ENCODE measurements around the gene NT5C1B. TPM values are rescaled to one million over a fixed set of nuclear protein-coding genes. Genes with fewer than 3 reads are reported as not detected.

The NT5C1B gene
- polyA plus RNA-seq, 2 of the 4 experiments (the other 2 are of a cell fraction) = not detected

DNA sequence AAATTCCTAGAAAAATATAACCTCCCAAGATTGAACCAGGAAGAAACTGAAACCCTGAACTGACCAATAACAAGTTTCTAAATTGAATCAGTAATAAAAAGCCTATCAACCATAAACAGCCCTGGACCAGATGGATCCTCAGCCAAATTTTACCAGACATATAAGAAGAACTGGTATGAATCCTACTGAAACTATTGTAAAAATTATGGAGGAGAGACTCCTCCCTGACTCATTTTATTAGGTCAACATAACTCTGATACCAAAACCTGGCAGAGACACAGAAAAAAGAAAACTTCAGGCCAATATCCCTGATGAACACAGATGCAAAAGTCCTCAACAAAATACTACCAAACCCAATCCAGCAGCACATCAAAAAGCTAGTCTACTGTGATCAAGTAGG, 11.3 kb downstream of the NT5C1B start (continued):
- no peak for TF ChIP-seq RAD21 (conservative IDR thresholded peaks at IDR 0.05 in 1 of 2, IDR thresholded peaks at IDR 0.05 in 1 of 2)
- no peak for TF ChIP-seq EHMT2 (IDR thresholded peaks at IDR 0.05; ENCODE audit: low read depth)

DNA sequence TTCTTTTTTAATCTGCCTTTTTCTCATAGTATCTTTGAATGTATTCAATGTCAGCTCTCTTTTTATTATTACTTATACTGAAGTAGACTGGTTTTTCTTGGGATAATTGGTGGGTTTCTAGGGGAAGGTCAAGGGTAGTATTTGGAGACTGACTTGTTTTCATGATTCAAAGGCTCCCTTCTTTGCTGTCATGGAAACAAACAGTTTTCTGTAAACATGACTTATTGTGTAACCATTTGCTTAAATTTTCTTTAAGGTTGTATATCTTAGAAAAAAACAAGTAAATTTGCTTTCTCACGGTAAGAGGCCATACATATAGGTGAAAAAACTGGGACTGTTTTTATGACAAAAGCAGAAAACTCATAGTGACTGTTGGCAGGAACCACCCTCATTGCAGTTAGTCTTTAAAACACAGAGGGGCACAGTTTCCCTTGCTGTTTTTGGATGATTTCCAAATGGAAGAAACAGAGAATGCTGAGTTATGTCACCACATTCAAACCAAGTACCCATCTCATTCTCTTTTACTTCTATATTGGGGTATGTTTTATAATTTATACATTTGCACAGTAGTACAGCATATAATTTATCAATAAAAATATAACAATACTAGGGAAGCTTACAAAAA, 23.1 kb downstream of the NT5C1B start:
- ChIA-PET POLR2A (no interaction called here), CTCF (no interaction called here)
- ATAC-seq (no peak), FAIRE-seq (no peak), DNase-seq (ENCODE audit: low read depth in 1 of 2, low spot score in 1 of 2) (no peak)
- TF ChIP-seq, protein P1, sequence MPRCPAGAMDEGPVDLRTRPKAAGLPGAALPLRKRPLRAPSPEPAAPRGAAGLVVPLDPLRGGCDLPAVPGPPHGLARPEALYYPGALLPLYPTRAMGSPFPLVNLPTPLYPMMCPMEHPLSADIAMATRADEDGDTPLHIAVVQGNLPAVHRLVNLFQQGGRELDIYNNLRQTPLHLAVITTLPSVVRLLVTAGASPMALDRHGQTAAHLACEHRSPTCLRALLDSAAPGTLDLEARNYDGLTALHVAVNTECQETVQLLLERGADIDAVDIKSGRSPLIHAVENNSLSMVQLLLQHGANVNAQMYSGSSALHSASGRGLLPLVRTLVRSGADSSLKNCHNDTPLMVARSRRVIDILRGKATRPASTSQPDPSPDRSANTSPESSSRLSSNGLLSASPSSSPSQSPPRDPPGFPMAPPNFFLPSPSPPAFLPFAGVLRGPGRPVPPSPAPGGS (IDR thresholded peaks at IDR 0.05) = no peak
- no peak for TF ChIP-seq HOXA7 (CRISPR knock-in tag; IDR thresholded peaks at IDR 0.05)
- TF ChIP-seq, protein P2, sequence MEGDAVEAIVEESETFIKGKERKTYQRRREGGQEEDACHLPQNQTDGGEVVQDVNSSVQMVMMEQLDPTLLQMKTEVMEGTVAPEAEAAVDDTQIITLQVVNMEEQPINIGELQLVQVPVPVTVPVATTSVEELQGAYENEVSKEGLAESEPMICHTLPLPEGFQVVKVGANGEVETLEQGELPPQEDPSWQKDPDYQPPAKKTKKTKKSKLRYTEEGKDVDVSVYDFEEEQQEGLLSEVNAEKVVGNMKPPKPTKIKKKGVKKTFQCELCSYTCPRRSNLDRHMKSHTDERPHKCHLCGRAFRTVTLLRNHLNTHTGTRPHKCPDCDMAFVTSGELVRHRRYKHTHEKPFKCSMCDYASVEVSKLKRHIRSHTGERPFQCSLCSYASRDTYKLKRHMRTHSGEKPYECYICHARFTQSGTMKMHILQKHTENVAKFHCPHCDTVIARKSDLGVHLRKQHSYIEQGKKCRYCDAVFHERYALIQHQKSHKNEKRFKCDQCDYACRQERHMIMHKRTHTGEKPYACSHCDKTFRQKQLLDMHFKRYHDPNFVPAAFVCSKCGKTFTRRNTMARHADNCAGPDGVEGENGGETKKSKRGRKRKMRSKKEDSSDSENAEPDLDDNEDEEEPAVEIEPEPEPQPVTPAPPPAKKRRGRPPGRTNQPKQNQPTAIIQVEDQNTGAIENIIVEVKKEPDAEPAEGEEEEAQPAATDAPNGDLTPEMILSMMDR (IDR thresholded peaks at IDR 0.05) = no peak
- TF ChIP-seq, protein P3, sequence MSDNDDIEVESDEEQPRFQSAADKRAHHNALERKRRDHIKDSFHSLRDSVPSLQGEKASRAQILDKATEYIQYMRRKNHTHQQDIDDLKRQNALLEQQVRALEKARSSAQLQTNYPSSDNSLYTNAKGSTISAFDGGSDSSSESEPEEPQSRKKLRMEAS (IDR thresholded peaks at IDR 0.05) = no peak
- TF ChIP-seq, protein P4, sequence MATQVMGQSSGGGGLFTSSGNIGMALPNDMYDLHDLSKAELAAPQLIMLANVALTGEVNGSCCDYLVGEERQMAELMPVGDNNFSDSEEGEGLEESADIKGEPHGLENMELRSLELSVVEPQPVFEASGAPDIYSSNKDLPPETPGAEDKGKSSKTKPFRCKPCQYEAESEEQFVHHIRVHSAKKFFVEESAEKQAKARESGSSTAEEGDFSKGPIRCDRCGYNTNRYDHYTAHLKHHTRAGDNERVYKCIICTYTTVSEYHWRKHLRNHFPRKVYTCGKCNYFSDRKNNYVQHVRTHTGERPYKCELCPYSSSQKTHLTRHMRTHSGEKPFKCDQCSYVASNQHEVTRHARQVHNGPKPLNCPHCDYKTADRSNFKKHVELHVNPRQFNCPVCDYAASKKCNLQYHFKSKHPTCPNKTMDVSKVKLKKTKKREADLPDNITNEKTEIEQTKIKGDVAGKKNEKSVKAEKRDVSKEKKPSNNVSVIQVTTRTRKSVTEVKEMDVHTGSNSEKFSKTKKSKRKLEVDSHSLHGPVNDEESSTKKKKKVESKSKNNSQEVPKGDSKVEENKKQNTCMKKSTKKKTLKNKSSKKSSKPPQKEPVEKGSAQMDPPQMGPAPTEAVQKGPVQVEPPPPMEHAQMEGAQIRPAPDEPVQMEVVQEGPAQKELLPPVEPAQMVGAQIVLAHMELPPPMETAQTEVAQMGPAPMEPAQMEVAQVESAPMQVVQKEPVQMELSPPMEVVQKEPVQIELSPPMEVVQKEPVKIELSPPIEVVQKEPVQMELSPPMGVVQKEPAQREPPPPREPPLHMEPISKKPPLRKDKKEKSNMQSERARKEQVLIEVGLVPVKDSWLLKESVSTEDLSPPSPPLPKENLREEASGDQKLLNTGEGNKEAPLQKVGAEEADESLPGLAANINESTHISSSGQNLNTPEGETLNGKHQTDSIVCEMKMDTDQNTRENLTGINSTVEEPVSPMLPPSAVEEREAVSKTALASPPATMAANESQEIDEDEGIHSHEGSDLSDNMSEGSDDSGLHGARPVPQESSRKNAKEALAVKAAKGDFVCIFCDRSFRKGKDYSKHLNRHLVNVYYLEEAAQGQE (IDR thresholded peaks at IDR 0.05) = no peak
- no peak for TF ChIP-seq GATA3 (IDR thresholded peaks at IDR 0.05; ENCODE audit: borderline replicate concordance)
- TF ChIP-seq, protein P5, sequence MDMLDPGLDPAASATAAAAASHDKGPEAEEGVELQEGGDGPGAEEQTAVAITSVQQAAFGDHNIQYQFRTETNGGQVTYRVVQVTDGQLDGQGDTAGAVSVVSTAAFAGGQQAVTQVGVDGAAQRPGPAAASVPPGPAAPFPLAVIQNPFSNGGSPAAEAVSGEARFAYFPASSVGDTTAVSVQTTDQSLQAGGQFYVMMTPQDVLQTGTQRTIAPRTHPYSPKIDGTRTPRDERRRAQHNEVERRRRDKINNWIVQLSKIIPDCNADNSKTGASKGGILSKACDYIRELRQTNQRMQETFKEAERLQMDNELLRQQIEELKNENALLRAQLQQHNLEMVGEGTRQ (IDR thresholded peaks at IDR 0.05) = no peak
- no peak for TF ChIP-seq CBX8 (IDR thresholded peaks at IDR 0.05)
- TF ChIP-seq NR3C1 (IDR thresholded peaks at IDR 0.05) = no peak
- TF ChIP-seq FOXS1 (CRISPR knock-in tag; IDR thresholded peaks at IDR 0.05) = no peak
- no peak for TF ChIP-seq ZSCAN20 (CRISPR knock-in tag; IDR thresholded peaks at IDR 0.05)
- no peak for TF ChIP-seq FOSL2 (IDR thresholded peaks at IDR 0.05)
- TF ChIP-seq FOSL2 (CRISPR knock-in tag; IDR thresholded peaks at IDR 0.05) = no peak
- no peak for TF ChIP-seq JUNB (IDR thresholded peaks at IDR 0.05)
- H3K9me3 ChIP-seq = peaks cover 2% of the 10 kb centered on the region; the same call in 1 of the 3 replicates
- 4% methylated on average over 1 of the region's 1 CpG for WGBS (ENCODE audit: missing lambda C conversion rate)
- H3K27ac ChIP-seq = no peak overlapping the region
- no peak overlapping the region for H3K4me2 ChIP-seq
- no peak overlapping the region for H3K4me3 ChIP-seq
- H3K4me1 ChIP-seq = no peaks in the 10 kb centered on the region

DNA sequence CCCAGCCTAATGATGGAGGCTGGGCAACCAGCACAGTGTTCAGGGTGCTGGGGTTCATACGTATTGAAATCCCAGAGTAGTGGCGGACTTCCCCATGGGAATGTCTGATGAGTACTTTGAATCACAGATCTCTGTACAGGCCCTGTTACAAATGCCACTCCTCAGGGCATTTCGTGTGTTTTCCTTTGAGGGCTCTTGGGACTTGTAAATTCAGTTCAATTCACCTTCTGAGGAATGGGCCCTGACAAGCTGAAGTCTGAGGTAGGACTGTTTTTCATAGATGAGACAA, 28.6 kb downstream of the NT5C1B start:
- Histone ChIP-seq H3K4me3 (peak overlapping the region; percentile 86), H3K27ac (peak overlapping the region; percentile 92 to 96), H3K4me2 (peak overlapping the region; percentile 88), H3K9me3 (no peaks in the 10 kb centered on the region), H3K4me1 (peaks cover 15% of the 10 kb centered on the region)
- POLR2A ChIA-PET = interaction anchor here (1.0 to 1.2 kb wide), 4 partner anchors 8 to 1241 kb away, joined by 3 to 4 read pairs (median 4); no protein-coding TSS in a partner anchor
- WGBS (ENCODE audit: missing lambda C conversion rate) = 0% methylated on average over 3 of the region's 3 CpGs
- FAIRE-seq (no peak), ATAC-seq (no peak), DNase-seq (ENCODE audit: low read depth in 1 of 2, low spot score in 1 of 2) (no peak)
- CTCF ChIA-PET = interaction anchor here (1.4 to 1.8 kb wide), 2 partner anchors 40 to 174 kb away, joined by 4 to 9 read pairs; no protein-coding TSS in a partner anchor
- TF ChIP-seq CEBPB (IDR thresholded peaks at IDR 0.05) = no peak
- no peak for TF ChIP-seq RAD21 (conservative IDR thresholded peaks at IDR 0.05 in 1 of 2, IDR thresholded peaks at IDR 0.05 in 1 of 2)
- TF ChIP-seq, protein P4 (IDR thresholded peaks at IDR 0.05) = no peak
- TF ChIP-seq, protein P6, sequence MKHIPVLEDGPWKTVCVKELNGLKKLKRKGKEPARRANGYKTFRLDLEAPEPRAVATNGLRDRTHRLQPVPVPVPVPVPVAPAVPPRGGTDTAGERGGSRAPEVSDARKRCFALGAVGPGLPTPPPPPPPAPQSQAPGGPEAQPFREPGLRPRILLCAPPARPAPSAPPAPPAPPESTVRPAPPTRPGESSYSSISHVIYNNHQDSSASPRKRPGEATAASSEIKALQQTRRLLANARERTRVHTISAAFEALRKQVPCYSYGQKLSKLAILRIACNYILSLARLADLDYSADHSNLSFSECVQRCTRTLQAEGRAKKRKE (CRISPR knock-in tag; IDR thresholded peaks at IDR 0.05; ENCODE audit: low read depth) = no peak
- TF ChIP-seq, protein P1 (IDR thresholded peaks at IDR 0.05) = no peak
- peak; percentile 61 for TF ChIP-seq POLR2A (IDR thresholded peaks at IDR 0.05; ENCODE audit: low read length)
- TF ChIP-seq, protein P5 (IDR thresholded peaks at IDR 0.05) = no peak

Data from A549 (cell line).